GM20431 (cell line): ENCODE results near the gene ZFP92.

Source experiments
- in situ Hi-C: fragments of 300-500 bp; cut with MseI, MboI; formaldehyde crosslinking; loops from one replicate; pipeline ENCODE4 v1.15.0; 2020; ENCODE audit warnings: low sequenced_read_pairs; ENCODE audit not compliant: unreplicated experiment

Gene ZFP92

GRCh38 chrX:153450114-153450948 lies 39.1 kb downstream of the ZFP92 start:
- in situ Hi-C loops, result no loop called here

- in situ Hi-C loops, result no loop called here
Measured at GRCh38 chrX:153450949-153451277, 39.6 kb downstream of the ZFP92 start.

DNA sequence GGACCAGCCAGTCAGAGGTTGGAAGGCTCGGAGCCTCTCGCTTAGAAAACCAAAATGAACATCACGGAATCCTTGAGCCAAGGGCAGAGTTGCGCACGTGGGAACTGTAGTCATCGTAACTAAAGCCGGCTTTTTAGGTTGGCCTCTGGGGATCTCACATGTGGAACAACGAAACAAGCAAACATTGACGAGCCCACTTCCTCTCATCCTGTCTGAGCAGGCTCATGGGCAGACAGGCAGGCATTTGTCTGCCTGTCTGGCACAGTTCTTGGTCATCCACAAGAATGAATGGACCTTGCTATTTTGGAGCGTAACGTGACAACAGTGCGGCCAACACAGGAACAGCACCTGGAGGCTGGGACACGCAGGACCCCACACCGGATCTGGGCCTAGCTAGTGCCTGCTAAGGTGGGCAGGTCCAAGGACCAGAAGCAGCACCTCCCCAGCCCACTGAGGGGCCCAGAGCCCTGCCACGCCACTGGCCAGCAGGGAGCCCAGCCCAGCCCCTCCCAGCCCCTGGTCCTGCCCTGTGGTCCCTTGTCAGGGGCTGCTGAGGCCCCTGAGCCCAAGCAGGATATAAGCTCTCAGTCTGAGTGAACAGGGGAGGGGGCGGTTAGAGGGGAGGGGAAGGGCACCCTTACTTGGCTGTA lies 43.8 kb downstream of the ZFP92 start:
- in situ Hi-C loops, result no loop called here

DNA sequence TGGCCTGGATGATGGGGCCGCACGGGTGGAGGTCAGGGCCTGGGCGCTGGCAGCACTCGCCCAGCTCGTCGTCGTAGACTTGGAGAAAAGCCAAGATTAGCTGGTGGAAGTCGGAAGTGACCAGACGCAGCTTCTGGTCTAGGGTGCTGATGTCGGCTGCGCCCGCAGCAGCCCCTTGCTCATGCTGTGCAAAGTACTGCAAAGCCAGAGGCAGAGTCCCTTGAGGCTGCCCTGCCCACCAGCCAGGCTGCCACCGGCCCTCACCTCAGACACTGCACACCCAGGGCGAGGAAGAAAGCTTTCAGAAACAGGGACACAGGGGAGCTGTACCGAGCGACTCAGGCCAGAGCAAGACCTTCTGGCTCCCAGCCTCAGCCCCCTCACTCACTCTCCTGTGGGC lies 44.3 kb downstream of the ZFP92 start:
- in situ Hi-C loops, result no loop called here

GRCh38 chrX:153456161-153456560 lies 44.9 kb downstream of the ZFP92 start:
- in situ Hi-C loops, result no loop called here

DNA sequence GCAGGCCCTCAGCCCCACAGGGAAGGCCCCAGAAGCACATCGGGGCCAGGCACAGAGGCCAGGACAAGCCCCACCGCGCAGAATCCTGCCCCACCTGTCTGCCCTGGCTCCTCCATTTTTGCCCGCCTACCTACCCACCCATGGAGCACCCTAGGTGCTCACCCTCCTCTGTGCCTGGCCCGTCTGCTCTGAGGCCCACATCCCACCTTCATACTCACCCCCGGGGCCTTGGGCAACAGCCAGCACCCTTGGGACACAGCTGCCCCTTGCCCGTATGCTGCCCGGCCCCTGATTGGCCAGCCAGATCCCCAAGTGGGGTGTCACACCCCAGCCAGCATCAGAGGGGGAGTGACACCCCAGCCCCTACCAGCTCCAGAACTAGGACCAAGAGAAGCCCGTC lies 45.4 kb downstream of the ZFP92 start:
- in situ Hi-C loops, result no loop called here

GRCh38 chrX:153457136-153457825 lies 46.0 kb downstream of the ZFP92 start:
- in situ Hi-C loops, result no loop called here

DNA sequence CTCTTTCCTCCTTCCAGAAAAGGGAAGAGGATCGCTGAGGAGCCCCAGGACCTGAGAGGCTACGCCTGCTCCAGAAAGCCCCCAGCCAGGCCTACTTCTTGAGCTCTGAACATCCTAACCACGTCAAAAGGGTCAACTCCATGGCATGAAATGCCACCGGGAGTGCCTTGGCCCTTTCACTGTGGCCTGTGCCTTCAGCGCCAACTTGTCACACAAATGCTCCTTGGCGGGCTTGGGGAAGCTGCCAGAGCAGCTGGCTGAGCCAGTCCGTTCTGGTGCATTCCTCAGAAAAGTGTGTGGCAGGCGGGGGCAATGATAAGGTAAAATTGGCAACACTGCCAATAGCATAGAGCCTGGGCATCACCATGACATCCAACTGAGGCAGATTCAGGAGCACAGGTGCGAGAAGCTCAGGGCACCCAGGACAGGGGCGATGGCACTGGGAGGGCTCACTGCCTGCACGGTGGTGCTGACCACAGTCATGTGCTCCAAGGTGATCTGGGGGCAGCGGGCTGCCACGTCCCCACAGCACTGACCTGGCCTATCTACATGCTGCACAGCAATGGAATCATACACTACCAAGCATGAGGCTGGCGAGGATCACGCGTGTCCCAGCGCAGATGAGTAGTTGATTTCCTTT lies 46.7 kb downstream of the ZFP92 start:
- in situ Hi-C loops, result no loop called here

DNA sequence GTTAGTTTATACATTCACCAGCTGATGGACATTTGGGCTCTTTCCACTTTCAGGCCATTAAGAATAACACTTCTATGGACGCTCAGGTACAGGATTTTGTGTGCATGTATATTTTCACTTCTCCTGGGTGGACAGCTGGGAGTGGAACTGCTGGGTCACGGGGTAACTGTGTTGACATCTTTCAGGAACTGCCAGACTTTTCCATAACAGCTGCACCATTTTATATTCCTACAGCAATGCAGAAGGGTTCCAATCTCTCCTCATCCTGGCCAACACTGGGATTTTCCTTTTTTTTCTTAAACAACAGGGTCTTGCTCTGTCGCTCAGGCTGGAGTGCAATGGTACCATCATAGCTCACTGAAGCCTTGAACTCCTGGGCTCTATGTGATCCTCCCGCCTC lies 47.2 kb downstream of the ZFP92 start:
- in situ Hi-C loops, result no loop called here

GRCh38 chrX:153459986-153460385 lies 48.7 kb downstream of the ZFP92 start:
- in situ Hi-C loops, result no loop called here

- in situ Hi-C loops, result no loop called here
Measured at GRCh38 chrX:153460826-153461225, 49.6 kb downstream of the ZFP92 start.
